GM10847 (cell line): ENCODE measurements around the gene ZNF316.

Experiments used
- POLR2A ChIP-seq: IDR thresholded peaks from 2 replicates; pipeline ENCODE4 v1.6.1; 2011; ENCODE audit not compliant: insufficient read length; ENCODE audit errors: extremely low read depth

The ZNF316 gene

DNA sequence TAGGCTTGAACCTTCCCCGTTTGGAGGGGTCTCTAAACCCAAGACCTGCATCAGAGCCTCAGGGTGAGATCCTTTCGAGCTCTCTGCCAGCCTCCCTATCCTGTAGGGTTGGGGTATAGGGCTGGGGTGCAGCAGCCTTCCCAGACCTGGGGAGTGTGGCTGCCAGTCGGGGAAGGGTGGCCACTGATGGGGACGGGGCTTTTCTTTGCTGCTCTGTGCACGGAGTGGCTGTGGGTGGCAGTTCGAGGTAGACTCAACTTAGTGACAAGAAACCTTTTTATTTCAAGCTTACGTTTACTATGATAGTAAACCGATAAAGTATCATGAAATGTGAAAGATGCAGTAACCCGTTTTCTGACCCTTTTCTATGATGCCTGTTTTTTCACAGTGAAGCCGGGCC is 13.0 kb downstream of the ZNF316 start:
- no peak for TF ChIP-seq POLR2A

DNA sequence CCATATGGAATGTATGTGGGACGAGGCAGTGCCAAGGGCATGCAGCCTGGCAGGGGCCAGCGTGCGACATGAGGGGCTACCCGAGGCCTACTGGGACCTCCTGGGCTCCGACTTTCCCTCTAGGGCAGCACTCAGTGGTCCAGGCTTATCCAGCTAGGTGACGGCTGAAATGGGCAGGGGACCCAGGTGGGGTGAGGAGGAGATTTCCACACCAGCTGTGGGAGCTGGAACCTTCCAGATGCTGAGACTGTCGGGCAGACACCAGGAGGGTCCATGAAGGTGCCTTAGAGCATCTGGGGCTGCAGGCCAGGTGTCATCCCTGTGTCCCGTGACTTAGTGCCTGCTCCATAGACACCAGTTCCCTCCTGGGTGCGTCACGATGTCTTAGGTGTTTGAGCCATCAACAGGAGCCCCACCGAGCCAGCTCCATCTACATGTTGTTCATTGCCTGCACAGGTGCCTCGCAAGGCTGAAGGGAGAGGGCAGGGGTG is 13.4 kb downstream of the ZNF316 start:
- TF ChIP-seq POLR2A = no peak

DNA sequence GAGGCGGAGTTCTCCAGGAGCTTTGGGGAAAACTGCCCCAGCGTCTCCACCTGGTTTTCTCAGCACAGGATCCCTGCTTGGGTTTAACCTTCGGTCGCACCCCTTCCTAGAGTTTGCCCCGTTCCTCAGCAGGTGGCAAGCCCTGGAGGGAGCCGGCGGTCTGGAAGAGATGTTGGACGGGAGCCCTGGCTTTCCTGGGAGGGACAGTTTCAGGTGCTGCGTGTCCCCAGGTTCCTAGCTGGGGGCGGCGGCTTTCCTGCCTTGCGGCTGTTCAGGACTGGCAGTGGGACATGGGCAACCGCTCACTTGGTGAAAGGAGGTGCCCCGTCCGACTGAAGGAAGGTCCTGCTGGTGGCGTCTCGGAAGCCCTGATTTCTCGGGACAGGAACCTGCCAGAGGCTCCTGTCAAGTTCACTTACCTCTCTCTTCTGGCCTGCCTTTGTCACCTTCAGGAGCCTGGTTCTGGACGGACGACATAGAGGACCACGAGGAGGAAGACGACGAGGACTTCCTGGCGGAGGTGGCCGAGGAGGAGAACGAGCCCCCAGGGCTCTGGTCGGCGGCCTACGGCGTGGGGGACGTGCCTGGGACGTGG is 14.8 kb downstream of the ZNF316 start:
- no peak for TF ChIP-seq POLR2A

DNA sequence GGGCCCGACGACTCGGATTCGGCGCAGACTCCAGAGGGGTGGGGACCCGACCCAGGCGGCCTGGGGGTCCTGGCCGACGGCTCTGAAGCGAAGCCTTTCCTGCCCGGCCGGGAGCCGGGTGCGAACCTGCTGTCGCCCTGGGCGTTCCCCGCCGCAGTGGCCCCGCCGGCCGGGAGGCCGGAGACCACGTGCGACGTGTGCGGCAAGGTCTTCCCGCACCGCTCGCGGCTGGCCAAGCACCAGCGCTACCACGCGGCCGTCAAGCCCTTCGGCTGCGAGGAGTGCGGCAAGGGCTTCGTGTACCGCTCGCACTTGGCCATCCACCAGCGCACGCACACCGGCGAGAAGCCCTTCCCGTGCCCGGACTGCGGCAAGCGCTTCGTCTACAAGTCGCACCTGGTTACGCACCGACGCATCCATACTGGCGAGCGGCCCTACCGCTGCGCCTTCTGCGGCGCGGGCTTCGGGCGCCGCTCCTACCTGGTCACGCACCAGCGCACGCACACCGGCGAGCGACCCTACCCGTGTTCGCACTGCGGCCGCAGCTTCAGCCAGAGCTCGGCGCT is 15.4 kb downstream of the ZNF316 start:
- TF ChIP-seq POLR2A = no peak

DNA sequence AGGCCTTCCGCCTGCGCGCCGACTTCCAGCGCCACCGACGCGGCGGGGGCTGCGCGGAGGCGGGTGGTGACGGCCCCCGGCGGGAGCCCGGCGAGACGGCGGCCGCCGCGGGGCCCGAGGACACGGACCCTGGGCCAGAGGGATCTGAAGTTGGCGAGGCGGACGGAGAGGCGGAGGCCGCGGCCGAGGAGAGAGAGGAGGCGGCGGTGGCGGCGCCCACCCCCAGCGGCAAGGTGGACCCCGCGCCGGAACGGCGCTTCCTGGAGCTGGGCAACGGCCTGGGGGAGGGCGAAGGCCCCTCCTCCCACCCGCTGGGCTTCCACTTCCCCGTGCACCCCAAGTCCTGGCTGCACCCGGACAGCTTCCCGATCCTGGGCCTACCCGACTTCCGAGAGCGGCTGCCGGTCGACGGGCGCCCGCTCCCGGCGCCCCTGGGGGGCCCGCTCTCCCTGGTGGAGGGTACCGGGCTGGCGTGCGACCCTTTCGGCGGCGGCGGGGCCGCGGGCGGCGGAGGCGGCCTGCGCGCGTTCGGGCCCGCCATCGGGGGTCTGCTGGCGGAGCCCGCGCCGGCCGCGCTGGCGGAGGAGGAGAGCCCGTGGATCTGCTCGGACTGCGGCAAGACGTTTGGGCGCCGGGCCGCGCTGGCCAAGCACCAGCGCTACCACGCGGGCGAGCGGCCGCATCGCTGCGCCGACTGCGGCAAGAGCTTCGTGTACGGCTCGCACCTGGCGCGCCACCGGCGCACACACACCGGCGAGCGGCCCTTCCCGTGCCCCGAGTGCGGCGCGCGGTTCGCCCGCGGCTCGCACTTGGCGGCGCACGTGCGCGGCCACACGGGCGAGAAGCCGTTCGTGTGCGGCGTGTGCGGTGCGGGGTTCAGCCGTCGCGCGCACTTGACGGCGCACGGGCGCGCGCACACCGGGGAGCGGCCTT is 16.2 kb downstream of the ZNF316 start:
- TF ChIP-seq POLR2A = no peak

DNA sequence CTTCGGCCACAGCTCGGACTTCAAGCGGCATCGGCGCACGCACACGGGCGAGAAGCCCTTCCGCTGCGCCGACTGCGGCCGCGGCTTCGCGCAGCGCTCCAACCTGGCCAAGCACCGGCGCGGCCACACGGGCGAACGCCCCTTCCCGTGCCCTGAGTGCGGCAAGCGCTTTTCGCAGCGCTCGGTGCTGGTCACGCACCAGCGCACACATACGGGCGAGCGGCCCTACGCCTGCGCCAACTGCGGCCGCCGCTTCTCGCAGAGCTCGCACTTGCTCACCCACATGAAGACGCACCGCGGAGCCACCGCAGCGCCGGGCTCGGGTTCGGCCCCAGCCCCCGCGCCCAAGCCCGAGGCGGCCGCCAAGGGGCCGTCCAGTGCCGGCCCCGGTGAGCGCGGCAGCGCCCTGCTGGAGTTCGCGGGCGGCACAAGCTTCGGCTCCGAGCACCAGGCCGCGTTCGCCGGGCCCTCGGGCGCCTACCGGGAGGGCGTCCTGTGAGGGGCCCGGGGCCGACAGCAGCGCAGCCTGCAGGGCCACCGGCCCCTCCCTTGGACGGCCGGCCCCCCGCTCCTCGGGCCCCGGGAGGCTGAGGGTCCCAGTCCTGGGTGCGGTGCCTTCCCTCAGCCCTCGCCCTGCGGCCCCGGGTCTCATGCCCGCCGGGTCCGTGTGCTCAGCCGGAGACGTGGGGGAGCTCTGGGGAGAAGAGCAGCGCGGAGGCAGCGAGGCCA is 17.2 kb downstream of the ZNF316 start:
- TF ChIP-seq POLR2A = no peak

DNA sequence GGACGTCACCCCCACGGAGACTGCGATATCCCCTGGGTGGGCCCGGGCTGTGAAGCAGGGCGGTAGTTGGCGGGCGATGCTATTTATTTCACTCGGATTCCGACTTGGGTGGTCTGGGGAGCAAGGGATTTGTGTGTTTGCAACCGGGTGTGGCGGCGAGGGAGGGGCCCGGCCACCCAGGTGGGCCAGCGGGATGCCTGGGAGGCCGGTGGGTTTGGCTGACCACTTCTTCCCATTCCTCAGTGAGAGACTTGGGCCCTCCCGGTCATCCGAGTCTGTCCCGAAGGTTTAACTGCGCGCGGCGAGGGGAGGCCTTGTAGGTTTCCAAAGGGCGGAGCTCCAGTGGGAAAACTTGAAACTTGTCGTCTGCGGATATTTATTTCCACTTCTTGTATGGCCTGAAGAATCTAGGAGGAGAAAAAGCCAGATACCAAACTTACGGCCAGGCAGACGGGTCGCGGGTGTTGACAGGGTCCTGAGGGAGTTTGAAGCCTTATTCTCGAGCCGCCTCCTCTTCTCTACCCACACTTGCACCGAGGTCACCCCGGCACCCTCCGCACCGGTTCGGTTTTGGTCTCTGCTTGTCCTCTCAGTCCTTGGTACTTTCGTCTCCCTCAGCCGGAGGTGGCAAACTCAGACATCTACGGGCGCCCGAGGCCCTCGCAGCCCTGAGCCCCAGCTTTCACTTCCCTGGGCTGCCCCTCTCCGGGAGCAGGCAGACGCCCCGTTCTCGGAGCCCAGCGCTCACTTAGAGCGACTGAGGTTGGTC is 17.9 kb downstream of the ZNF316 start:
- no peak for TF ChIP-seq POLR2A

DNA sequence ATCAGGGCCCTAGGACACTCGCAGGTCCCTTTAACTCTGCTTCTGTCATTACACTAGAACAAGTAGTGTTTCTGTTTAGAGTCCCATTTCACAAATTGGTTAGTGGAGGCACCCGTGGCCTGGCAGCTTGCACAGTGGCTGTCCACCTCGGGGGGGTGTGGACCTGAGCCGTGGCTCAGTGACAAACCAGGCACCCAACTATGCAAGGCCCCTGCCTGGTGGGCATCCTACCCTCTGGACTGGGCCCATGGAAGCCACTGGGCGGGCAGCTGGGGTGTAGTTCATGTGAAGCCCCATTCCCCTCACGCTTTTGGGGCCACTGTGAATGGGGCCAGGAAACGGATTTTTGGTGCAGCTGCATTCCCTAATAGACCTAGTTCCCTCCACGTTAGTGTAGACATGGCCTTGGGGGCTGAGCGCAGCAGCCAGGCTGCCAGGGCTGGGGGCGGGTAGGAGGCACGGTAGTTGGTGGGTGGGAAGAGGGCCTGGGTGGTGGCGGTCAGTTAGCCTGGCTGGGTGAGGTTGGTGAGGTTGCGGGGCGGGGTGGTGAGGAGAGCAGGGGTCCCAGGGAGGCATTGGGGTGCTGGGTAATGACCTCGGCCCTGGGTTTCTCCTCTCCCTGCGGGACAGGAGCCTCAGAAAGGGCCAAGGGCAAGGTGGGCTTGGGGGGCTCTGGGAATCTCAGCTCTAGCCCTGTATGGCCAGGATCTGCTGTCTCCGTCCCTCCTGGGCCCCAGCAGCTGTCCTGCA is 18.7 kb downstream of the ZNF316 start:
- TF ChIP-seq POLR2A = no peak

DNA sequence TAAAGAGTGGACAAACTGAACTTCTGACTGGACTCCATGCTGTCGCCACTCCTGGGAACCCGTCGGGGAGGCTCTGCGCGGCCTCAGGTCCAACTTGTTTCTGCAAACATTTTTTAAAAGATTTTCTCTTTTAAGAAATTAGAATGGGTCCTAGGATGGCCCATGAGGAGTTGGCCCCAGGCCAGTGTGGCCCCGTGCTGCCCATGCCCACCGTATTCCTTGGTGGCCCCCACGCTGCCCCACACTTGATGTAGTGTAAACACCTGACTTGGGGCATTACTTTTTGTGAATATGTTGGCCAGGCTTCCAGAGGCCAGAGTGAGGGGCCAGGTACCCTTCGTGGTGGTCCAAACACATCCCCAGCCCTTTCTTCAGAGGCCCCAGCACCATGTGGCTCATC is 19.3 kb downstream of the ZNF316 start:
- no peak for TF ChIP-seq POLR2A

DNA sequence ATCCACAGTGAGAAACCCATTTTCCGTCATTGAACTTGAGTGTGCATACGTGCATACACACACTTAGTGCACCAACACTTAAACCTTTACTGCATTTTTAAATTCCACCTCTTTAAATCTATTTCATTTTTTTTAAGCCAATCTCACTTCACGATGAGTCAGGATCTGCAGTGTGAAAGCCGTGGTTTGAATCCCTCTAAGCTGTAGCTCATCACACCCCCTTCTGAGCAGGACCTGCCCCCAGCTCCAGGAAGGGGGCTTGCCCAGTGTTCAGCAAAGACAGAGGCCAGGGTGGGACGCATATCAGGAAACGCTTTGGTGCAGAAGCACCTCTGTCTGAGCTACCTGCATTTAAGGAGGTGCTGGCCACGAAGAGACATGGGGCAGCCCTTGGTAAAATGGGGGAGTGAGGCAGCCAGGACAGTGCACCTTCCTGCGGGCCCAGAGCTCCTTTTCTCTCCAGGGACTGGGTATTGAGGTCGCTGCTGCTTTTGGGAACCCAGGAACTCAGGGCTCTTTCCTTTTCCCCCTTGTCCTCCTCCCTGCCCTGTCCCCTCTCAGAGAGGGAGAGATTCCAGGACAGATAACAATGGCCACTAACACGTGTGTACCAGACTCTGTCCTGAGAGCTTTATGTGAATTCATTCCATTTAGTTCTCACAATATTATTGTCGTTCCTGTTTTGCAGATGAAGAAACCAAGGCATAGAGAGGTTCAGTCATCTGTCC is 21.7 kb downstream of the ZNF316 start:
- TF ChIP-seq POLR2A = no peak

DNA sequence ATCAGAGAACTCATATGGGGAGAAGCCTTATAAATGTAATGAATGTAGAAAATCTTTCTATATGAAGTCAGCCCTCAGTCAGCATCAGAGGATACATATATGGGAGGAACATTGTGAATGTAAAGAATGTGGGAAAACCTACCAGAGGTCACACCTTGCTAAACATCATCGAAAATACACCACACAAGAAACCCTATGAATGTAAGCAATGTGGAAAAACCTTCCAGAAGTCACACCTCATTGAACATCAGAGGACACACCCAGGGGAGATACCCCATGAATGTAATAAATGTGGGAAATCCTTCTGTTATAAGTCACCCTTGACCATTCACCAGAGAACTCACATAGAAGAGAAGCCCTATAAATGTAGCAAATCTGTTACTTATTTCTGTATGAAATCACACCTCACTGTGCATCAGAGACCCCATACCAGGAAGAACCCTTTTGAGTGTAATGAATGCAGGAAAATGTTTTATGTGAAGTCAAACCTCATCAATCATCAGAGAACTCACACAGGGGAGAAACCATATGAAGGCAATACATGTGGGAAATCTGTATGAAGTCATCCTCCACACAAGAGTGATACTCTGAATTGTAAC is 38.8 kb downstream of the ZNF316 start:
- TF ChIP-seq POLR2A = no peak

DNA sequence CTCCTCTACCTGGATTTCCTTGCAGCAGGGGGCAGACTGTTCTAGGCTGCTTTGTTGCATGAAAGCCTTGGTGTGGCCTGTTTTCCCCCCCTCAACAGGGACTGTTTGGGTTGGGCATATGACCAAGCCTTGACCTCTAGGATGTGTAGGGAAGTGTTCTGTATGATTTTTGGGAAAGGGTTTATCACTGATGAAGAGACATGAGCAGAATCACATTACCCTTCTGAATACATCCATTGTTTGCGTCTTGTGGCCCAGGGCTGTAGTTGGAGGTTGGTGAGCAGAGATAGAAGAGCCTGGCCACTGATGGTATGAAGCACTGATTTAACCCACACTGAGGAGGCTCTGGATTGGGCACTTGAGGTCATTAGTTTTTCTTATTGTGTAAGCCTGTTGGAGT is 43.0 kb downstream of the ZNF316 start:
- no peak for TF ChIP-seq POLR2A

DNA sequence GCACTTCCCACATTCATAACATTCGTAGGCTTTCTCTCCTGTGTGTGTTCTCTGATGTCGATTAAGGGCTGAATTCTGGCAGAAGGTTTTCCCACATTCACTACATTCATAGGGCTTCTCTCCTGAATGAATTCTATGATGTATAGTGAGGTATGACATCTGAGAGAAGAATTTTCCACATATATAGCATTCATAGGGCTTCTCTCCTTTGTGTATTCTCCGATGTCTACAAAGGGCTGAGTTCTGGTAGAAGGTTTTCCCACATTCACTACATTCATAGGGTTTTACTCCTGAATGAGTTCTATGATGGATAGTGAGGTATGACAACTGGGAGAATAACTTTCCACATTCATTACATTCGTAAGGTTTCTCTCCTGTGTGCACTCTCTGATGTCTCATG is 54.0 kb downstream of the ZNF316 start:
- TF ChIP-seq POLR2A = no peak
